Endothelial cell of umbilical vein (primary cell): ENCODE measurements around the gene NKD1. TPM values are rescaled to one million over a fixed set of nuclear protein-coding genes. Genes with fewer than 3 reads are reported as not detected.

Source experiments
- BruUV-seq: library from RNA; stranded (reverse); fragments of 400-500 nt; replicated peaks from 2 replicates; lab custom pipeline; 2021; lab: Mats Ljungman, UMichigan
- CTCF ChIA-PET: fragments of 300-600, 350-600 bp; sonication (Branson Sonifier 250); formaldehyde crosslinking; loops from one replicate; lab custom pipeline; 2021; ENCODE audit warnings: antibody characterized with exemption, inconsistent platforms; lab: Charles Lee
- POLR2A ChIA-PET: fragments of 300-600, 350-600 bp; sonication (Branson Sonifier 250); formaldehyde crosslinking; loops from one replicate; lab custom pipeline; 2021; ENCODE audit warnings: antibody characterized with exemption, inconsistent platforms; lab: Charles Lee
- DNase-seq: peaks from one replicate; pipeline ENCODE4 v3.0.0-alpha.2; 2011; ENCODE audit warnings: low read depth, low spot score
- FAIRE-seq: peaks from 2 replicates; lab custom pipeline; 2011; peaks lifted over from hg19 to GRCh38; lab: Jason Lieb, UNC
- H2AFZ ChIP-seq: 2 replicates; pipeline ENCODE4 v1.6.0; 2012; ENCODE audit warnings: low read depth, low read length, control low read depth, inconsistent platforms
- H3K27ac ChIP-seq: 2 replicates; pipeline ENCODE4 v1.5.1; 2011; ENCODE audit warnings: low read depth, mild to moderate bottlenecking, control low read depth, low read length, moderate library complexity; ENCODE audit not compliant: insufficient read depth
- H3K27me3 ChIP-seq, 2 experiments: 2 replicates each; pipeline versions ENCODE4 v1.6.0 to v1.6.1; 2011; ENCODE audit warnings: low read length in 2 of 2, mixed read lengths in 1 of 2; ENCODE audit not compliant: control insufficient read depth in 2 of 2, insufficient read depth in 2 of 2
- H3K36me3 ChIP-seq, 2 experiments: 2 replicates in 1 of 2; 3 replicates in 1 of 2; pipeline ENCODE4 v1.5.1; 2011; ENCODE audit warnings: low read length in 2 of 2, mild to moderate bottlenecking in 1 of 2, moderate library complexity in 1 of 2; ENCODE audit not compliant: control insufficient read depth in 2 of 2, insufficient read depth in 2 of 2; ENCODE audit errors: extremely low read depth in 1 of 2
- H3K4me1 ChIP-seq: 3 replicates; pipeline ENCODE4 v1.5.1; 2011; ENCODE audit warnings: mild to moderate bottlenecking, low read length; ENCODE audit not compliant: control insufficient read depth, insufficient read depth; ENCODE audit errors: extremely low read depth
- H3K4me2 ChIP-seq: 2 replicates; pipeline ENCODE4 v1.6.1; 2011; ENCODE audit warnings: low read length, control low read depth, mixed read lengths; ENCODE audit not compliant: insufficient read depth
- H3K4me3 ChIP-seq, 3 experiments: fragments of 200-600 bp in 1 of 3; sonication (generic), shearing (Covaris generic) in 1 of 3; replicated peaks in 1 of 3; 2 replicates each; pipeline ENCODE4 v1.5.1; 2011 to 2016; ENCODE audit warnings: control low read depth in 3 of 3, low read length in 3 of 3, mild to moderate bottlenecking in 2 of 3, inconsistent platforms in 1 of 3, low read depth in 1 of 3, moderate library complexity in 1 of 3; ENCODE audit not compliant: insufficient read depth in 1 of 3
- H3K79me2 ChIP-seq: 2 replicates; pipeline ENCODE4 v1.6.0; 2012; ENCODE audit warnings: low read length, inconsistent platforms; ENCODE audit not compliant: control insufficient read depth, insufficient read depth
- H3K9ac ChIP-seq: replicated peaks from 2 replicates; pipeline ENCODE3; 2011; ENCODE audit warnings: low read length, control low read depth; ENCODE audit not compliant: insufficient read depth; ENCODE audit errors: extremely low read depth
- H3K9me1 ChIP-seq: replicated peaks from 3 replicates; pipeline ENCODE4 v1.6.0; 2011; ENCODE audit warnings: mild to moderate bottlenecking, low read length; ENCODE audit not compliant: control insufficient read depth, insufficient read depth; ENCODE audit errors: extremely low read depth
- H3K9me3 ChIP-seq: replicated peaks from 2 replicates; pipeline ENCODE4 v1.5.1; 2012; ENCODE audit warnings: low read length, inconsistent platforms; ENCODE audit not compliant: control insufficient read depth, insufficient read depth
- H4K20me1 ChIP-seq: replicated peaks from 2 replicates; pipeline ENCODE3; 2011; ENCODE audit warnings: mild to moderate bottlenecking, low read length; ENCODE audit not compliant: control insufficient read depth, insufficient read depth; ENCODE audit errors: extremely low read depth
- EZH2 ChIP-seq: IDR thresholded peaks from 2 replicates; pipeline ENCODE4 v1.6.1; 2012; ENCODE audit warnings: borderline replicate concordance, low read depth, mild to moderate bottlenecking, moderate library complexity, low read length, inconsistent platforms; ENCODE audit not compliant: severe bottlenecking
- FOS ChIP-seq: IDR thresholded peaks from 2 replicates; pipeline ENCODE4 v1.6.1; 2011; ENCODE audit warnings: mild to moderate bottlenecking, low read length, moderate library complexity, borderline replicate concordance; ENCODE audit not compliant: insufficient read depth
- GATA2 ChIP-seq: IDR thresholded peaks from 2 replicates; pipeline ENCODE4 v1.7.0; 2011; ENCODE audit warnings: low read depth, mild to moderate bottlenecking, moderate library complexity, mixed read lengths, low read length; ENCODE audit not compliant: insufficient read length, insufficient read depth
- JUN ChIP-seq: IDR thresholded peaks from 2 replicates; pipeline ENCODE4 v1.6.1; 2011; ENCODE audit warnings: borderline replicate concordance, low read depth; ENCODE audit not compliant: insufficient read length, insufficient read depth
- MYC ChIP-seq: IDR thresholded peaks from one replicate; pipeline ENCODE4 v1.6.1; 2011; ENCODE audit warnings: mild to moderate bottlenecking, low read depth, low read length
- POLR2A ChIP-seq: IDR thresholded peaks from 2 replicates; pipeline ENCODE4 v1.6.1; 2012; ENCODE audit warnings: low read depth, mild to moderate bottlenecking, control low read depth, low read length
- POLR2AphosphoS5 ChIP-seq: IDR thresholded peaks from 2 replicates; pipeline ENCODE4 v1.6.1; 2012; ENCODE audit warnings: low read depth, mild to moderate bottlenecking, control low read depth, low read length, moderate library complexity; ENCODE audit not compliant: insufficient read depth
- dilution Hi-C: fragments of 300-500 bp; cut with MboI; formaldehyde crosslinking; loops from one replicate; pipeline ENCODE4 v1.15.0; 2019; ENCODE audit warnings: low sequenced_read_pairs; ENCODE audit not compliant: extremely low pct_ligation_motif_present
- intact Hi-C: fragments of 100-400 bp; cut with micrococcal nuclease; formaldehyde crosslinking; loops from one replicate; pipeline ENCODE4 v1.10.0; 2022
- polyA plus RNA-seq, 4 experiments: library from polyadenylated mRNA; depleted of rRNA in 3 of 4; stranded (reverse) in 3 of 4; unstranded in 1 of 4; fragments of >200 nt; gene quantifications; 2 replicates each; pipeline versions ENCODE4 v1.2.1 to v1.2.3, GENCODE V29; 2011 to 2012; ENCODE audit warnings: missing spikeins in 1 of 4
- total RNA-seq: library from RNA; stranded (reverse); gene quantifications from 2 replicates; pipeline ENCODE4 v1.2.3, GENCODE V29; 2021
- TF ChIP-seq, protein P1 (sequence below): IDR thresholded peaks from 2 replicates; pipeline ENCODE4 v1.6.1; 2011; ENCODE audit not compliant: insufficient read depth, insufficient read length
- TF ChIP-seq, protein P2 (sequence below), 2 donors: IDR thresholded peaks; 1 replicate in 1 of 2; 2 replicates in 1 of 2; pipeline ENCODE4 v1.5.1; 2011; ENCODE audit warnings: low read length in 2 of 2, mild to moderate bottlenecking in 2 of 2, moderate library complexity in 2 of 2, control low read depth in 1 of 2, inconsistent platforms in 1 of 2, low read depth in 1 of 2; ENCODE audit not compliant: insufficient read depth in 1 of 2; ENCODE audit errors: extremely low read depth in 1 of 2

NKD1 gene
- total and polyA plus RNA-seq, 2 donors (not counting 3 experiments of a cell fraction or from before 2014, with no cell fraction given), result not detected

DNA sequence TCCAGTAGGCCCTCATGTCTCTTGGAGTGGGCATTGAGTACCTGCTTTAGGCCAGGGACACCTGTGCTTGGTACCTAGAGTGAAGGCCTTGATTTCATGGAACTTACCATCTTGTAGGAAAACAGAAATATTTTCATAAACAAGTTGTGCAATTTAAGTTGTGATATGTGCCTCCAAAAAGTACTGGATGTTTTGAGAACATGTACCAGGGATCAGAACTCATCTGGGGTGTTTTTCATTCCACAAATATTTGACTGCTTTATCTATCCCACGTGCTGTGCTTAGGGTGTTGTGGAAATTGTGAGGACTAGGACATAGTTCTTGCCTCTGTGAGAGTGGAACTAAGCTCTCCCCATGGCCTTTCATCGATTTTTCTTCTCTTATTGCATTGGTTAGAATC lies 8.8 kb downstream of the NKD1 start:
- Histone ChIP-seq H3K27me3 (no peaks in the 10 kb centered on the region), H4K20me1 (no peaks in the 10 kb centered on the region), H3K9me3 (no peaks in the 10 kb centered on the region), H3K27ac (no peak overlapping the region), H3K9me1 (no peaks in the 10 kb centered on the region), H3K4me2 (no peak overlapping the region), H3K4me3 (no peak overlapping the region), H3K9ac (no peak overlapping the region), H3K79me2 (no peaks in the 10 kb centered on the region), H2AFZ (no peak overlapping the region), H3K4me1 (no peaks in the 10 kb centered on the region), H3K36me3 (no peaks in the 10 kb centered on the region)
- FAIRE-seq (no peak), DNase-seq (no peak)
- dilution Hi-C loops (no loop called here), intact Hi-C loops (no loop called here)
- TF ChIP-seq JUN, result no peak
- TF ChIP-seq, protein P1, sequence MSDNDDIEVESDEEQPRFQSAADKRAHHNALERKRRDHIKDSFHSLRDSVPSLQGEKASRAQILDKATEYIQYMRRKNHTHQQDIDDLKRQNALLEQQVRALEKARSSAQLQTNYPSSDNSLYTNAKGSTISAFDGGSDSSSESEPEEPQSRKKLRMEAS, result no peak
- TF ChIP-seq FOS, result no peak
- TF ChIP-seq MYC, result no peak
- no peak for TF ChIP-seq GATA2
- TF ChIP-seq, protein P2, sequence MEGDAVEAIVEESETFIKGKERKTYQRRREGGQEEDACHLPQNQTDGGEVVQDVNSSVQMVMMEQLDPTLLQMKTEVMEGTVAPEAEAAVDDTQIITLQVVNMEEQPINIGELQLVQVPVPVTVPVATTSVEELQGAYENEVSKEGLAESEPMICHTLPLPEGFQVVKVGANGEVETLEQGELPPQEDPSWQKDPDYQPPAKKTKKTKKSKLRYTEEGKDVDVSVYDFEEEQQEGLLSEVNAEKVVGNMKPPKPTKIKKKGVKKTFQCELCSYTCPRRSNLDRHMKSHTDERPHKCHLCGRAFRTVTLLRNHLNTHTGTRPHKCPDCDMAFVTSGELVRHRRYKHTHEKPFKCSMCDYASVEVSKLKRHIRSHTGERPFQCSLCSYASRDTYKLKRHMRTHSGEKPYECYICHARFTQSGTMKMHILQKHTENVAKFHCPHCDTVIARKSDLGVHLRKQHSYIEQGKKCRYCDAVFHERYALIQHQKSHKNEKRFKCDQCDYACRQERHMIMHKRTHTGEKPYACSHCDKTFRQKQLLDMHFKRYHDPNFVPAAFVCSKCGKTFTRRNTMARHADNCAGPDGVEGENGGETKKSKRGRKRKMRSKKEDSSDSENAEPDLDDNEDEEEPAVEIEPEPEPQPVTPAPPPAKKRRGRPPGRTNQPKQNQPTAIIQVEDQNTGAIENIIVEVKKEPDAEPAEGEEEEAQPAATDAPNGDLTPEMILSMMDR (IDR thresholded peaks at IDR 0.05; ENCODE audit: extremely low read depth in 1 of 2, insufficient read depth in 1 of 2, low read depth in 1 of 2, low read length in 2 of 2), result no peak
- TF ChIP-seq POLR2A, result no peak
- no peak for TF ChIP-seq EZH2
- no peak for TF ChIP-seq POLR2AphosphoS5
- ChIA-PET POLR2A (no interaction called here), CTCF (no interaction called here)
- no TSS peak for BruUV-seq
